Neural crest cell (in vitro differentiated cells): ENCODE measurements around the gene PLA2R1. TPM values are rescaled to one million over a fixed set of nuclear protein-coding genes. Genes with fewer than 3 reads are reported as not detected.

Experiments used
- DNase-seq: peaks from one replicate; pipeline ENCODE4 v3.0.0; 2021; ENCODE audit warnings: low read depth, mixed read lengths, low spot score
- H3K27ac Mint-ChIP-seq: one replicate; pipeline ENCODE4 v1.8.0; 2021; ENCODE audit warnings: mild to moderate bottlenecking, mixed read lengths; ENCODE audit not compliant: unreplicated experiment
- H3K27me3 Mint-ChIP-seq: 2 replicates; pipeline ENCODE4 v1.8.0; 2021; ENCODE audit warnings: low read depth, mild to moderate bottlenecking, mixed read lengths
- H3K36me3 Mint-ChIP-seq: 2 replicates; pipeline ENCODE4 v1.8.0; 2021; ENCODE audit warnings: low read depth, mild to moderate bottlenecking, mixed read lengths
- H3K4me1 Mint-ChIP-seq: 2 replicates; pipeline ENCODE4 v1.8.0; 2021; ENCODE audit warnings: mixed read lengths
- H3K4me3 Mint-ChIP-seq: one replicate; pipeline ENCODE4 v1.8.0; 2021; ENCODE audit warnings: mild to moderate bottlenecking, mixed read lengths
- H3K9me3 Mint-ChIP-seq: 2 replicates; pipeline ENCODE4 v1.8.0; 2021; ENCODE audit warnings: mixed read lengths
- total RNA-seq: library from RNA; stranded (reverse); gene quantifications from 2 replicates; pipeline ENCODE4 v1.2.1, GENCODE V29; 2021
- TF ChIP-seq, protein P1 (sequence below): fragments of 200-600 bp; sonication (generic); conservative IDR thresholded peaks from 2 replicates; pipeline ENCODE4 v1.5.0; 2021; ENCODE audit warnings: antibody characterized with exemption, mild to moderate bottlenecking

Gene PLA2R1
- total RNA-seq, 1 donor from 2014 or later: 0.09 TPM

DNA sequence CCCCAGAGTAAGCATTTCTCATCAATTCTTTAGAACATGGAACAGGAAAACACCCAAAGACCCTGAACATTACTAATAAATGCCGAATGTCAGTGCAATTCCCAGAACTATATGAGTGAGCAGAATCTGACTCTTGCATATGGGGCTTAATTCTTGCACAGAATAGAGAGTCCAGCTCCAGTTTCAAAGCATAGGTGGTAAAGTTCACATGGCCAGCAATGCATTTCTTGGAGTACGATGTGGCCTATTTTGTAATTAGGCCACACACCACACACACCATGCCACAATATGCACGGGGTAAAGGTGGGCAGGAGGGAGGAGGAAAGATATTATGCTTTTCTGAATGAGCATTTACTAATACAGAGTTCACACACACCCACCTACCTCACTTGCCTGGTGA lies 56.5 kb downstream of the PLA2R1 start:
- Mint-ChIP-seq H3K36me3 (no peaks in the 10 kb centered on the region), H3K27me3 (no peaks in the 10 kb centered on the region), H3K4me3 (no peak overlapping the region), H3K4me1 (peaks cover 3% of the 10 kb centered on the region), H3K27ac (no peak overlapping the region), H3K9me3 (no peaks in the 10 kb centered on the region)
- TF ChIP-seq, protein P1, sequence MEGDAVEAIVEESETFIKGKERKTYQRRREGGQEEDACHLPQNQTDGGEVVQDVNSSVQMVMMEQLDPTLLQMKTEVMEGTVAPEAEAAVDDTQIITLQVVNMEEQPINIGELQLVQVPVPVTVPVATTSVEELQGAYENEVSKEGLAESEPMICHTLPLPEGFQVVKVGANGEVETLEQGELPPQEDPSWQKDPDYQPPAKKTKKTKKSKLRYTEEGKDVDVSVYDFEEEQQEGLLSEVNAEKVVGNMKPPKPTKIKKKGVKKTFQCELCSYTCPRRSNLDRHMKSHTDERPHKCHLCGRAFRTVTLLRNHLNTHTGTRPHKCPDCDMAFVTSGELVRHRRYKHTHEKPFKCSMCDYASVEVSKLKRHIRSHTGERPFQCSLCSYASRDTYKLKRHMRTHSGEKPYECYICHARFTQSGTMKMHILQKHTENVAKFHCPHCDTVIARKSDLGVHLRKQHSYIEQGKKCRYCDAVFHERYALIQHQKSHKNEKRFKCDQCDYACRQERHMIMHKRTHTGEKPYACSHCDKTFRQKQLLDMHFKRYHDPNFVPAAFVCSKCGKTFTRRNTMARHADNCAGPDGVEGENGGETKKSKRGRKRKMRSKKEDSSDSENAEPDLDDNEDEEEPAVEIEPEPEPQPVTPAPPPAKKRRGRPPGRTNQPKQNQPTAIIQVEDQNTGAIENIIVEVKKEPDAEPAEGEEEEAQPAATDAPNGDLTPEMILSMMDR: no peak
- no peak for DNase-seq

DNA sequence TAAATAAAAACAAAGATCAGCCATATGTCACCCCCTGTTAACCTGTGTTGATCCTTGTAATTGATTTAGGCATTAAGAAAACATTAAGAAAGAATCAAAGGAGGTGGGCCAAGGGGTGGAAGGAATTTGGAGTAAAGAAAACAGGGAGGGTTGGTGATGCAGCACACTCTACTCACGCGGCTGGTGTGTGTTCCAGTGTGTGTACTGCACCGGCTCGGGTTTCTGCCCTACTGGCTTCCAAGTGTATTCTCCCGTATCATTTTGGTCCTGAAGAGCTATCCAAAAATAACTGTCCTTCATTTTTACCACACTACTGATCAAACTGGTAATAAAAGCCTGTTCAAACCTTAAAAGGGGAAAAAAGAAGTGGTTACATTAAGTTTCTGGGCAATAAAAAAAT lies 56.9 kb downstream of the PLA2R1 start:
- no peak overlapping the region for H3K27ac Mint-ChIP-seq

DNA sequence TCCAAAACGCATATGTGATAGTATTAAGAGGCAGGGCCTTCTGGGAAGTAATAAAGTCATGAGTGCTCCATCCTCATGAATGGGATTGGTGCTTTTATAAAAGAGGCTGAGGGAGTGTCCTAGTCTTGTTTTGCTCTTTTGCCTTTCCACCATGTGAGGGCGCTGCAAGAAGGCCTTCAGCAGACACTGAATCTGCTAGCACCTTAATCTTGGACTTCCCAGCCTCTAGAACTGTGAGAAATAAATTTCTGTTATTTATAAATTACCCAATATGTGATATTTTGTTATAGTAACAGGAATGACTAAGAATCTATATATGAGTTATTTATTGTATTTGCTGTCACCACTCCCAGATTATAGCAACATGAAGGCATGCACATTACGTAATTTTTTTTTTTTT lies 63.5 kb downstream of the PLA2R1 start:
- no peak for DNase-seq
- Mint-ChIP-seq H3K4me1 (no peaks in the 10 kb centered on the region), H3K4me3 (no peak overlapping the region), H3K9me3 (no peaks in the 10 kb centered on the region), H3K27ac (no peak overlapping the region), H3K36me3 (no peaks in the 10 kb centered on the region), H3K27me3 (no peaks in the 10 kb centered on the region)
- TF ChIP-seq, protein P1: peak; percentile 27

More for the DNA sequence above, 56.9 kb downstream of the PLA2R1 start:
- no peaks in the 10 kb centered on the region for H3K36me3 Mint-ChIP-seq
- no peaks in the 10 kb centered on the region for H3K9me3 Mint-ChIP-seq
- peaks cover 3% of the 10 kb centered on the region for H3K4me1 Mint-ChIP-seq
- TF ChIP-seq, protein P1: no peak
- H3K27me3 Mint-ChIP-seq: no peaks in the 10 kb centered on the region
- DNase-seq: no peak
- H3K4me3 Mint-ChIP-seq: no peak overlapping the region

DNA sequence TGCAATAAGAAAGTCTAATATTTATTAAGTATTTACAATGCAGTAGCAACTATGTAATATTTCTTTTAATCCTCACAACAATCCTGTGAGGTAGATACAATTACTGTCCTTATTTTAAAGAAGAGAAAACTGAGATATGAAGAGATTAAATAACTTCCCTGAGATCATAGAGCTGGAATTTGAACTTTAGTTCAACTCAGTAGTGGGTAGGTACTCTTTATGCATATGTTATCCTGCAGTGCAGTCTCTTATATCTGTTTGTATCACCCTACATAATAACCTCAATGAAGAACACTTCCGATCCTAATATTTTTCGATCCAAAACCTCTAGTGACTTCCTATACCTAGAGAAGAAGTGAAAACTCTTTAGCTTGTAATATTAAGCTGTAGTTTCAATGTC lies 64.2 kb downstream of the PLA2R1 start:
- no peak for DNase-seq
- Mint-ChIP-seq H3K4me1 (no peaks in the 10 kb centered on the region), H3K27ac (no peak overlapping the region), H3K36me3 (no peaks in the 10 kb centered on the region), H3K27me3 (no peaks in the 10 kb centered on the region), H3K4me3 (no peak overlapping the region), H3K9me3 (peaks cover 2% of the 10 kb centered on the region)
- TF ChIP-seq, protein P1: no peak

DNA sequence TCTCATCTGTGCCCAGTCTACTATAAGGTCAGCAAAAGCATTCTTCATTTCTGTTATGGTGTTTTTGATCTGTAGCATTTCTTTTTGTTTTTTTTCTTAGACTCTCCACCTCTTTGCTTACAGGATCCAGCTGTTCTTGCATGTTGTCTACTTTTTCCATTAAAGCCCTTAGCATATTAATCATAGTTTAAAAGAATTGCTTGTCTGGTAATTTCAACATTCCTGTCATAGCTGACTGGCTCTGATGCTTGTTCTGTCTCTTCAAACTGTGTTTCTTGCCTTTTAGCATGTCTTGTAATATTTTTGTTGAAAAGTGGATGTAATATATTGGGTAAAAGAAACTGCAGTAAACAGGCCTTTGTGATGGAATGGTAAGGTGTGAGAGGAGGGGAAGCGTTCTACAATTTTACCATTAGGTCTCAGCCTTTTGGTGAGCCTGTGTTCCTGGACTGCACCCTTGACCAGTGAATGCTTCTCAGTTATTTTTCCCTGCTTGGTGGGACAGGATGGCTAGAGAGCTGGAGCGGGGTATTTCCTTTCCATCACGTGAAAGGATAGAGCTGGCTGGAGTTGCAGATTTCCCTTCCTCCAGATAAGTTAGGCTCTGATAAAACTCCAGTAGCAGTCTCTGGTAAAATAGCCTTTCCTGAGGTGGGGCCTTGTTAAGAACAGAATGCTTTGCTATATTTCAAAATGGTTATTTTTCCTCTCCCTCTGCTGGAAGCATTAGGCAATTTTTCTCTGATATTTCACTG lies 65.4 kb downstream of the PLA2R1 start:
- no peak overlapping the region for H3K4me3 Mint-ChIP-seq
- TF ChIP-seq, protein P1: peak; percentile 39
- no peak overlapping the region for H3K27ac Mint-ChIP-seq
- no peaks in the 10 kb centered on the region for H3K27me3 Mint-ChIP-seq
- H3K9me3 Mint-ChIP-seq: peaks cover 2% of the 10 kb centered on the region
- no peaks in the 10 kb centered on the region for H3K4me1 Mint-ChIP-seq
- no peaks in the 10 kb centered on the region for H3K36me3 Mint-ChIP-seq
- no peak for DNase-seq
